ENCODE results near the gene MRPL18. TPM values are rescaled to one million over a fixed set of nuclear protein-coding genes. Genes with fewer than 3 reads are reported as not detected.

The MRPL18 gene
- total and polyA plus RNA-seq, 2 of the 8 experiments (the other 6 are each of a cell fraction or from before 2014, with no cell fraction given), result 58.7 to 79.8 TPM

DNA sequence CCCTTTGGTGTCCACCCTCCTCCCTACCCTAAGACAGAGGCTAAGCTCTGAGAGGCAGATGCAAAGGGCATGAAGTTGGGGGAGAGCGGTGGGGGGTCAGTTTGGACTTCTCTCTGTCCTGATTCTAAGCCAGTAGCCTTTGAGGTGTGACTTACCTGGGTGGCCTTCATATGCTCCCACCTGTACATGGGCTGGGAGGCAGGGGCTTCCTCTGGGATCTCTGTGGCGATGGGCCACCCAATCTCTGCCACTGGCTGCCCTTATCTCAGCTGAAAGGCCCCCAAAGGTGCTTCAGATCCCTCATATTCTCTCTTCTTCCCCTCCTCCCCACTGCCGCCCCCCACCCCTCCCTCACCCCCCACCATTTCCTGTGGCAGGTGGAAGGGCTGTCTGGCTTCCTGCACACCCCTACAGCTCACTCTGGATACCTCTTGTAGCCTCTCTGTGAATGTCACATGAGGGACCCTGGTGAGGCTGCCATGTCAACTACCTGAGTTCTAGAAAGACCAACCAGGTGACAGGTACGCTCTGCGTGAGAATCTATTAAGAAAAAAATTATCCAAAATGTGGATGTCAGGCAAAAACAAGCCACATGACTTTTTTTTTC is 43.8 kb downstream of the MRPL18 start:
- no peak overlapping the region for H3K14ac ChIP-seq (ENCODE audit: insufficient read length)
- TF ChIP-seq POLR2A (IDR thresholded peaks at IDR 0.05; ENCODE audit: control extremely low read depth in 1 of 2, low read depth in 2 of 2, low read length in 2 of 2) (no peak), MAFK (IDR thresholded peaks at IDR 0.05; ENCODE audit: low read depth, low read length) (no peak), PHF8 (conservative IDR thresholded peaks at IDR 0.05; ENCODE audit: low read depth, low read length) (no peak), CBX5 (IDR thresholded peaks at IDR 0.05; ENCODE audit: low read depth, low read length) (no peak), CEBPB (IDR thresholded peaks at IDR 0.05; ENCODE audit: low read depth, low read length) (no peak), KDM5A (IDR thresholded peaks at IDR 0.05; ENCODE audit: low read length) (no peak), GABPA (IDR thresholded peaks at IDR 0.05; ENCODE audit: borderline replicate concordance, insufficient read depth, low read length) (no peak), RAD21 (IDR thresholded peaks at IDR 0.05 in 1 of 2, conservative IDR thresholded peaks at IDR 0.05 in 1 of 2; ENCODE audit: low read depth in 2 of 2, low read length in 2 of 2) (no peak)
- H2BK5ac ChIP-seq (ENCODE audit: low read depth, low read length), result no peak overlapping the region; the same call in 1 of the 2 replicates
- no peak overlapping the region for H3K9ac ChIP-seq (replicated peaks in 1 of 4; ENCODE audit: extremely low read depth in 1 of 4, low read depth in 3 of 4, low read length in 3 of 4)
- H2AK5ac ChIP-seq (ENCODE audit: low read depth, low read length), result no peak overlapping the region
- ChIA-PET POLR2A (ENCODE audit: partially characterized antibody) (interaction anchor here (0.6 to 1.2 kb wide), 4 partner anchors 14 to 137 kb away, joined by 3 to 4 read pairs (median 3); partner anchors contain the start of gene MRPL18), CTCF (ENCODE audit: partially characterized antibody) (interaction anchor here (0.7 to 3.7 kb wide), 8 partner anchors 11 to 428 kb away, joined by 3 to 14 read pairs (median 4); no protein-coding TSS in a partner anchor)
- WGBS, 2 experiments (ENCODE audit: extremely low coverage in 1 of 2, insufficient coverage in 1 of 2, insufficient read length in 1 of 2, insufficient replicate concordance in 2 of 2, low coverage in 1 of 2, low lambda C conversion rate in 2 of 2, missing lambda C conversion rate in 1 of 2), result 86% methylated on average over 4 of the region's 5 CpGs; no CpG with 5 or more reads in 1 of the 2 experiments
- no peaks in the 10 kb centered on the region; a peak in 1 of 4 replicates for H3K9me3 ChIP-seq (ENCODE audit: insufficient read depth in 2 of 2, low read depth in 1 of 2, low read length in 1 of 2)
- no peak overlapping the region for H3K56ac ChIP-seq (replicated peaks; ENCODE audit: insufficient read length, low read depth, low read length)
- H3K27me3 ChIP-seq (replicated peaks in 1 of 4; ENCODE audit: control insufficient read depth in 3 of 4, extremely low read depth in 1 of 4, insufficient read depth in 3 of 4, low read length in 3 of 4), result no peaks in the 10 kb centered on the region; a peak in 1 of 7 replicates
- no peak overlapping the region for H3K4ac ChIP-seq (replicated peaks; ENCODE audit: insufficient read length, low read depth, low read length)
- H2BK15ac ChIP-seq (ENCODE audit: low read length), result peak overlapping the region; percentile 65; the same call in 1 of the 2 replicates
- FAIRE-seq (no peak), DNase-seq (ENCODE audit: low read depth in 1 of 2, low spot score in 2 of 2) (no peak)
- H4K5ac ChIP-seq (ENCODE audit: insufficient read length, low read depth, low read length), result no peak overlapping the region
- H3K4me3 ChIP-seq (ENCODE audit: extremely low read depth in 1 of 4, insufficient read depth in 2 of 4, low read depth in 3 of 4, low read length in 4 of 4), result no peak overlapping the region
- H2BK20ac ChIP-seq (ENCODE audit: low read length), result 0 out of 2 replicates have a peak overlapping the region, but pooled peaks have one; percentile 38
- H3K23me2 ChIP-seq (ENCODE audit: low read depth, low read length), result no peaks in the 10 kb centered on the region; the same call in 1 of the 2 replicates
- no peaks in the 10 kb centered on the region for H4K20me1 ChIP-seq (replicated peaks in 1 of 2; ENCODE audit: control insufficient read depth in 1 of 2, insufficient read depth in 2 of 2, low read length in 2 of 2)
- H3K4me2 ChIP-seq (ENCODE audit: insufficient read depth in 1 of 2, low read depth in 2 of 2, low read length in 2 of 2), result no peak overlapping the region
- H3K4me1 ChIP-seq (replicated peaks in 1 of 4; ENCODE audit: control insufficient read depth in 3 of 4, insufficient read depth in 4 of 4, low read length in 3 of 4), result peaks cover 0 to 20% (median 11%) of the 10 kb centered on the region in 4 experiments; a peak in 6 of 7 replicates
- H2BK120ac ChIP-seq (replicated peaks; ENCODE audit: low read depth, low read length), result no peak overlapping the region
- no peak overlapping the region for H4K8ac ChIP-seq (ENCODE audit: extremely low read depth, insufficient read depth, low read length)
- peak overlapping the region; percentile 24; the same call in 1 of the 2 replicates for H2AFZ ChIP-seq (ENCODE audit: low read length)
- H2BK12ac ChIP-seq (ENCODE audit: low read depth, low read length), result 0 out of 2 replicates have a peak overlapping the region, but pooled peaks have one; percentile 71
- H3K79me2 ChIP-seq (ENCODE audit: control insufficient read depth in 1 of 2, insufficient read depth in 2 of 2, low read length in 2 of 2), result no peaks in the 10 kb centered on the region
- no peak overlapping the region; the same call in 1 of the 2 replicates for H3K18ac ChIP-seq (ENCODE audit: extremely low read depth, low read length)
- no peak overlapping the region for H3K27ac ChIP-seq (ENCODE audit: low read depth, low read length)
- no peak overlapping the region for H3K23ac ChIP-seq (ENCODE audit: insufficient read length)
- H3K36me3 ChIP-seq (ENCODE audit: control insufficient read depth in 2 of 4, insufficient read depth in 4 of 4, low read length in 3 of 4), result no peaks in the 10 kb centered on the region
- peak overlapping the region; percentile 50 for H4K91ac ChIP-seq (replicated peaks; ENCODE audit: insufficient read length, low read length)
- no peaks in the 10 kb centered on the region for H3K79me1 ChIP-seq (ENCODE audit: low read depth, low read length)

Measured in H1 (cell line).